ENCODE data around the gene TJP3.

- no peak for TF ChIP-seq CREB1 (IDR thresholded peaks at IDR 0.05; ENCODE audit: low read depth)
- no peak for TF ChIP-seq NFYB (IDR thresholded peaks at IDR 0.05; ENCODE audit: insufficient read depth, low read depth, low read length)
- TF ChIP-seq CEBPB (IDR thresholded peaks at IDR 0.05; ENCODE audit: borderline replicate concordance in 1 of 2, low read depth in 2 of 2, low read length in 2 of 2): no peak
- no peak for TF ChIP-seq POLR2AphosphoS5 (IDR thresholded peaks at IDR 0.05; ENCODE audit: low read length)
- TF ChIP-seq SUZ12 (IDR thresholded peaks at IDR 0.05; ENCODE audit: unreplicated experiment): no peak
- no peak for TF ChIP-seq HDAC2 (IDR thresholded peaks at IDR 0.05)
- no peak for TF ChIP-seq KDM1A (IDR thresholded peaks at IDR 0.05; ENCODE audit: borderline replicate concordance)
- no peak for TF ChIP-seq CTCF (IDR thresholded peaks at IDR 0.05 in 2 of 3, conservative IDR thresholded peaks at IDR 0.05 in 1 of 3; ENCODE audit: control insufficient read depth in 2 of 3, extremely low read depth in 1 of 3, insufficient read depth in 1 of 3, low read depth in 3 of 3, low read length in 3 of 3)
These were observed 12.1 kb upstream of the TJP3 start for GRCh38 chr19:3695986-3696659.

Measured in GM12878 (cell line).